CD4-positive, alpha-beta T cell treated with Interleukin-4 for 4 hours (primary cell): Measurements from ENCODE around the gene DCUN1D1.

ENCODE experiments used
- DNase-seq: peaks from one replicate; pipeline ENCODE4 v3.0.0-alpha.2; 2020

Gene DCUN1D1

DNA sequence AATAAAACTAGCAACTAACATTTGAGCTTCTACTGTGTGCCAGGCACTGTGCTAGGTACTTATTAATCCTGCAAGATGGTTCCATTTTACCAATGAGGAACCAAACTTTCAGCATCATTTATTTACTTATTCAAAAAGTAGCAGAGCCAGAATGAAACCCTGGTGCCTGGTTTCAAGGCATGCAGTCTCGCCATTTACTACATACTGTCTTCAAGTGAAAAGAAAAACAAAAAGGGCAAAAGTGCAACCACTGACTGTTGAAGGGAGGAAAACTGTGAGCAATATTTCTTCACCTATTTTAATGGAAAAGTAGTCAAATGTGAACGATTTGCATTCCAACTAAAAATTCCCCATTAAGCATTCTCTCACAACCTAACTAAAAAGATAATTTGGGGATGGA, 8.7 kb downstream of the DCUN1D1 start:
- DNase-seq = no peak

DNA sequence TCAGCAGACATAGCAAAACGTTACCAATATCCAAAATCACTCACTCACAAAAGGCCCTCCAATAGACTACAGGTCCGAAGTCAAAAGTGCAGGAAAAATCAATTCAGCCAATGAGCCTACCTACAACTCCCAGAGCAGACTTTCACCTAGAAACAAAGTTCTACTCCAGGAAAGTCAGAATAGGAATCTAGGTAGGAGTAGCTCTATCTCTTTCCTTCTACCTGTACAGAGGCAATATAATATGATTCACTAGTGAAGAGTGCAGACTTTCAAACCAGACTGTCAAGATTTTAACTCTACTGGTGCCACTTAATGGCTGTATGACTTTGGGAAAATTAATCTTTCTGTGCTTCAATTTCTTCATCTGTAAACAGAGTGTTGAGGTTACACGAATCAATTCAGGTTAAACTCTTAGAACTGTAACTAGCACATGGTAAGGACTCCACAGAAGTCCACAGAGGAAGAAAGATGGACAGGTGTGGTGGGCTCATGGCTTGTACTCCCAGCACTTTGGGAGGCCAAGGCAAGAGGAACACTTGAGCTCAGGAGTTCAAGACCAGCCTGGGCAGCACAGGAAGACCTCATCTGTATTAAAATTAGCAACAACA, 9.4 kb downstream of the DCUN1D1 start:
- no peak for DNase-seq

DNA sequence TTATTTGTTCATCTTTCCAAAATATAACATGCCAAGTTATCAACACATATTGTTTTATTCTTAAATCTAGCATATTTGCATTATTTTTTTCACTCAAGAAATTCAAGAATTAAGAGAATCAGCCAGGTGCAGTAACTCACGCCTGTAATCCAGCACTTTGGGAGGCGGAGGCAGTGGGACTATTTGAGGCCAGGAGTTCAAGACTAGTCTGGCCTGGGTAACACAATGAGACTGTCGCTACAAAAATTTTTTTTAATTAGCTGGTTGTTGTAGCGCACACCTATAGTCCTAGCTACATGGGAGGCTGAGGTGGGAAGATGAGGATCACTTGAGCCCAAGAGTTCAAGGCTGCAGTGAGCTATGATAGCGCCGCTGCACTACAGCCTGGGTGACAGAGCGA, 10.5 kb downstream of the DCUN1D1 start:
- DNase-seq = no peak

DNA sequence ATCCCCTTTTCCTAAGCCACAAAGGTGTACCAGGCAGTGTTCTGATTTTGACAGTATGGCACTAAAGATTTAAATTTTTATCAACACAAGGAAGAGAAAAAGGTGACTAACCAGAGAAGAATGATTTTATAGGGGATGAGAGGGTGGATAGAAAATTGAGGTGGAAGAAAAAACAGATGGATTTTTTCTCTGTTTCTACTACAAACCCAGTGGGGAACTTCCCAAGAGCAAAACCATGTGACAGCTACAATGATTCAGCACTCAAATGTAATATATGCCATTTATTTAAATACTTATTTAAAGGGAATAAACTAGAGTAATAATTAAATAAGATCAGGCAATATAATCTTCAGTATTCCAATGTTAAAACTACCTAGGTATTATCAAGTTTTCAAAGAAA, 11.1 kb downstream of the DCUN1D1 start:
- no peak for DNase-seq

DNA sequence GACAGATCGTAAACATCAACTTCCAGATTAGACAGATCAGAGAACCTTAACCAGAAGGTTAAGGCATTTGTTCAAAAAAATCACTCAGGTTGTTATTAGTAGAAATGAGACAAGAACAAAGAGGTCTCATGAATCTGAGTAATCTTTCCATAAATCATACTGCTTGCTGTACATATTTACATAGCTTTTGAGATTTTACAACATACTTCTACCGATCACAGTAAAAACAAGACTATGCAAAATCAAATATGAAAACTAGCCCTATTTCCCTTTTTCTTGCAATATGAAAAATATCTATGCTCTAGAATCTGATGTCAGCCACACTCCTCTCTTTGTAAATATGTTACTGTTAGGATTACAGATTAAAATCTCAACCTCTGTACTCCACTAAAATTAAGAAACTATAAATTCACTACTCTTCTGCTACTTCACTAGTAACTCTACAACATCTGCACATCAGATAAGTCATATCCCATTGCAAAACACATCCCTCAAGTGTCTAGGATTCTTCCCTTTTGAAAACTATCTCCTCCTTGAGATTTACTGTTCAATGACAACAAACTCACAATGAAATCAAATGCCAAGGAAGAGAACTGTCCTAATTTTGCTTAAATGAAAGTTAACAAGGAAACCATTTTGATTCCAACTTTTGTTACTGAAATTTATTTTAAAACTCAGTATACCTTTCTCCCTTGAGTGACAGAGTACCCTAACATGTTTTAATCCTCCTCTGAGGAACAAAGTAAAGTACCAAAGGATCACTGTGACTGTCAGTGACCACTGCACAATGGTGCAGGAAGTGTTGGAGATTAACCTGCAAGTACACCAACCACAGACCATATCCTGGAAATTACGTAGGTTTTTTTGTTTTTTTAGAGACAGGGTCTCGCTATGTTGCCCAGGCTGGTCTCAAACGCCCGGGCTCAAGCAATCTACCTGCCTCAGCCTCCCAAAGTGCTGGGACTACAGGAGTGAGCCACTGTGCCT, 12.8 kb downstream of the DCUN1D1 start:
- DNase-seq = no peak

DNA sequence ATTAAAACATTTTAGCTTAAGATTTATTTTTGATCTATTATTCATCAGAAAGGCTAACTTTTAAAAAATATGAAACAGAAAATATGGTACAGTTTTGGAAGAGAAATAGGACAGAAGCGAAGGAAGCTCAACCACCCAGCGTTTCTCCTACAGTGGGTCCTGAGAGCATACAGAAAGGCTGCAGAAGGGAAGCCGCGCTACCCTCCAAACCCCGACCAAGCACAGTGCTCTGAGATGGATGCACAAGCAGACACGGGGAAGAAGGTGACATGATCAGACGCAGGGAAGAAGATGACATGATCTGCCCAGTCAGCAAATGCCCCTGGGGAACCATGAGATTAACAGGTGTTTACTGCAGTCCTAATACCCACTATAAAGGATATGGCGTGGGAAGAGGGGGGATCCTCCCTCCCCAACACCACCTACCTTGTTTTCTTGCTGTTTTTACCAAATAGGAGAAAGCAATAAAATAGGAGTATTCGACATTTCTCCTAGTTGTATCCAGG, 14.4 kb downstream of the DCUN1D1 start:
- no peak for DNase-seq

DNA sequence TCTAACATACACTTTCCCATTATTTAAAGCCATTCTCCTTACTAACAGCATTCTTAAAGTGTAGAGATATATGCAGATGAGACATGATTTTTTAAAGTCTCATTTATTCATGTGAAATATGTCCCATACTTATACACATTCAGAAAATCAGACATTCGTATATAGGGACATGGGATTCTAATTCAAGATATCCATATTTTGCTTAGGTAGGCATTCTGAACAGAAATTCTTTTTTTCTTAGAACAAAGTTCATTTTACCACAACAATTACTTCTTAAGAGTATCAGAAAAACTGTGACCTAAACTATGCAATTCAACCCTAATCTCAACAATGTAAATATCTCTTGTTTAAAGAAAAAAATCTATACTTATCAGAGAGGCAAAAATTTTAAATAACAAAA, 16.2 kb downstream of the DCUN1D1 start:
- no peak for DNase-seq

DNA sequence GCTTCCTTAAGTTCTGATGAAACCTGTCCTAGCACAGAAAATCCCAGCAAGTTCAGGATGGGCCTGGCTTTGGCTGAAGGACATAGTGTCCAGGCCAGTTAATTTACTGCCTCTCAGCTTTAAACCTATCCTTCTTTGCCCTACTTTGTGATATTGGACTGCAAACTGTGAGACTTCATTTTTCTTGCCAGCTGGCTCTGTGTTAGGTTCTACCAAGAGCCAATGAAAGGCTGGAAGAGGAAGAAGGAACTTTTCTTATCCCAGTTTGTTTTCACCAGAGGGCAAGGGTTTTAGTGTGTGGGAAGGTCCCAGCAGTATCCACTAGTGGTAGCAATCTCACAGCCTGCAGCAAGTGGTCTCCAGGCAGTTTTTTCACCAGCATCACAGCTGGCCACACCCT, 18.2 kb downstream of the DCUN1D1 start:
- DNase-seq = no peak

DNA sequence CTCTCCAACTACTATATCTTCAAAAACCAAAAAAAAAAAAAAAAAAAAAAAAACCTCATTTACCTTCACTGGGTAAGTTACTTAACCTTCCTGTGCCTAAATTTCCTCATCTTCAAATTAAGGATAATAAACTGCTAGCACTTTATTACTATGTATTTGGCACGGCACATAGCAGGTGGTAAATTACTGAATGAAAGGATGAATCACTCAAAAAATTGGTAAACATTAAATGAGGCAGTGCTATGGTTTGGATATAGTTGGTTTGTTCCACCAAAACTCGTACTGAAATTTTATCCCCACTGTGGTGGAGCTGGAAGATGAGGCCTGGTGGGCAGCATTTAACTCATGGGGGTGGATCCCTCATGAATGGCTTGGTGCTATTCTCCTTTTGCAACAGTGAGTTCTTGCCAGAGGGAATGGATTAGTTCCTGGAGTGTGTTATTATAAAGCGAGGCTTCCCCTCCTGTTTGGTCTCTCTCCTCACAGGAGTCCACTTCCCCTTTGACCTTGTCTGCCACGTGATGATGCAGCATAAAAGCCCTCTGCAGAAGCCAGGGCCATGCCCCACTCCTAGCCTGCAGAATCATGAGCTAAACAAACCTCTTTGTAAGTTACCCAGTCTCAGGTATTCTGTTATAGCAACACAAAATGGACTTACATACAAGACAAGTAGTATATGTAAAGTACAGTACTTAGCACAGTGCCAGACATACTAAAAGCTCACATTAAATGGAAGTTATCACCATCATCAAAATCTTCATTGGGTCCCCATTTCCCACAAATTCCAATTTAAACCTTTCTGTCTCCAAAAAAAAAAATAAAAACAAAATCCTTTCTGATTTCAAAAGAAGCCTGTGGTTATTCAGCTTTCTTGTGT, 20.6 kb downstream of the DCUN1D1 start:
- DNase-seq = no peak

DNA sequence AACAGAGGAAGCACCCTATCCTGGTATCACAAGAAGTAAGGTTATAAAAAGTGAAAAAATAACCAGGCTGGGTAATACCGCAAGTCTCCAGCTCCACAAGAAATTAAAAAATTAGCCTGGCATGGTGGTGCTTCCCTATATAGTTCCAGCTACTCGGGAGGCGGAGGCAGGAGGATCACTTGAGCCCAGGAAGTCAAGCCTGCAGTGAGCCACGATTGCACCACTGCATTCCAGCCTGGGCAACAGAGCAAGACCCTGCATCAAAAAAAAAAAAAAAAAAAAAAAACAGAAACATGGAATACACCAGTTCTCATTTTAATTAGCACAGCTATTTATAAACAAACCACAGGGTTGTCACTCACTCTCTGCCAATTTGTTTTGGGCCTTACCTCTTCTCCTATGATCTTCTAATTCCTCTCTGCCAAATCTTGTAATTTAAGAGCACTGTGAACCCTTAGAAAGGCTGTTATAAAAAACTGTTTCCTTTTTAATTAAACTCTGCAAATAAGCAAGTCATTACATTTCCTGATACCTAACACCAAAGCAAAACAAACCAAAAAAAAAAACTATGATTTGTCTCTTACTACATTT, 22.6 kb downstream of the DCUN1D1 start:
- DNase-seq = no peak

DNA sequence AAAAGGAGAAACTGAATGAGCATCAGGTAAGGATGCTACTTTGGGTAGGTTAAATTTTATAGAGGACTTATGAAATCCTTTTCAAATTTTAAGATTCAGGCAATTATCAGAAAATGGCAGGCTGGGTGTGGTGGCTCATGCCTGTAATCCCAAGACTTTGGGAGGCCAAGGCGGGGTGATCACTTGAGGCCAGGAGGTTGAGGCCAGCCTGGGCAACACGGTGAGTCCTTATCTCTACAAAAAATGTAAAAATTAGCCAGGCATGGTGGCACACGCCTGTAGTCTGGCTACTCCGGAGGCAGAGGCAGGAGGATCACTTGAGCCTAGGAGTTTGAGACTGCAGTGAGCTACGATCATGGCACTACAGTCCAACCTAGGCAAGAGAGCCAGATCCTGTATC, 23.1 kb downstream of the DCUN1D1 start:
- DNase-seq = no peak

DNA sequence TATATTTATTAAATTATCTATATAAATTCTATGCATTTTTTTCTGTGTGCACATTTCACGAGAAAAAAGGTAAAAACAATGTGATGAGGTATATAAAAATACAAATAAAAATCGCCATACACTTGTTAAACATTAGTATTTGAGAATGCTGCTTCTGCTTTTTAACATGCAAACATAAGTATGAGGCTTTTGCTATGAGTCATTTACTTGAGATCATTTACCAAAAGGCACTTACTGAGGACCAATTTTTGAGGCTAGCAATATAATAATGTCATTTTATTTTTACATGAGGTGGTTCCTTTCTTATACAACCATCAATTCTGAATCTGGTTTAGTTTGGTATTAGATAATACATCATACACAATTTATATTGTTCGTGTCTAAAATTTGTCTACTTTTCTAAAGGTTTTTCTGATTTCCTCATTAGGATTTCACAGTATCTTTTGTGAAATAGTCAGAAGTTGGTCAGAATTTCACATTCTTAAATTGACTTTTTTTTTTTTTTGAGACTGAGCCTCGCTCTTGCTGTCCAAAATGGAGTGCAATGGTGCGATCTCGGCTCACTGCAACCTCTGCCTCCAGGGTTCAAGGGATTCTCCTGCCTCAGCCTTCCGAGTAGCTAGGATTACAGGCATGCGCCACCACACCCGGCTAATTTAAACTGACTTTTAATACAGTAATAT, 25.6 kb downstream of the DCUN1D1 start:
- DNase-seq = no peak

DNA sequence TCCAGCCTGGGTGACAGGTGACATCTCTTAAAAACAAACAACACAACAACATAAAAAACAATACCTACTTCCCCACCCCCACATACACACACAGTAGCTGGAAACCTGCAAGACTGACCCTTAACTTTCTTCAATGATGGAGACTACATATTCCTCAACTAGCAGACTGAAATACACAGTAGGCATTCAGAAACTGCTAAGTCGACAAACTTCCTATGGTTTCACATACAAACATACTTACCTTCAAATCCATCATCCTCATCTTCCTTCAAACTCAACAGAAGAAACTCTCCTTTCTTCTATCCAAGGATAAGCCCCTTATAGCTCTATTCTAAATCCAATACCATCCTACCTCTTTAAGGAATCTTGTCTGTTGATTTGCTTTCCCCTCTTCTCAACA, 30.6 kb downstream of the DCUN1D1 start:
- no peak for DNase-seq

DNA sequence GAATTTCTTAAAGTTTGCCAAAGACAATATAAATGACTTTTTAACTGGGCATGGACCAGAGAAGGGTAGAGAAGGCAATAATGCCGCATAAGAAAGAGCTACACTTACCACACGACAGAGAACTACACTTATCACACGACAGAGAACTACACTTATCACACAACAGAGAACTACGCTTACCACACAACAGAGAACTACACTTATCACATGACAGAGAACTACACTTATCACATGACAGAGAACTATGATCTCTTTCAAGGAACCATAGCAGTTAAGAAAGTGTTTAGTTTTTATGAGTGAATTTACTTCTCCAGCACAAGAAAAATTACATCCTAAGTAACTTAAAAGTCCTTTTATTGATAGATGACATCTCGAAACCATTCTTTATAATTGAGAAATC, 32.0 kb downstream of the DCUN1D1 start:
- no peak for DNase-seq

DNA sequence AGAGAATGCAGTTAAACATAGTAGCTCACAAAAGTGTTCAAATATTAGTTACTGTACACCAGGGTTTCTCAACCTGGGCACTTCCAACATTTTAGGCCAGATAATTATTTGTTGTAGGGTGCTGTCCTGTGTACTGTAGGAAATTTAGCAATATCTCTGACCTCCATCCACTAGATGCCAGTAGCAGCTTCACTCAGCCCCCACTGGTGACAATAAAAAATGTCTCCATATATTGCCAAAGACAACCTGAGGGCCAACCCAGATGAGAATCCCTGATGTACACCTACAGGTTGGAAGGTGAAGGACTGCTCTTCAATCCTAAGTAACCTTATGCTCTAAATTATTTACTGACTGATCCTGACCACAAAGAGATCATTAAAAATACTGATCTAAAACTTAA, 32.5 kb downstream of the DCUN1D1 start:
- no peak for DNase-seq

DNA sequence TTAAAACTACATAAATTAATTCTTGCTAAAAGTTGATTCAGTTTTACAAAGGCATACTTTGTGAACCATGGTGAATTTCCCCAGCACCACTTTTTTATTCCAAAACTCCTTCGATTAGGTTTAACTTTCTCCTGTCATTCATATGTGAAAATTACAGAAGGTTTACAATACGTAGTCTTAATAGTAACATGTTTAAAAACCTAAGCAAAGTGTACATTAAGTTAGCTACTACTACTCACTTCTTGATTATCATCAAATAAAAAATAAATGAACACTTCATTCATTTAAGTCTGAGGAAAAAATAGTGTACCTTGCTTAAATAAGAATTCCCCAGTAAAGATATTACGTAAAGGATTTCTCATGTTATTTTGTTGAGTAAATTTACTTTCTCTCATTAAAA, 38.6 kb downstream of the DCUN1D1 start:
- DNase-seq = no peak

DNA sequence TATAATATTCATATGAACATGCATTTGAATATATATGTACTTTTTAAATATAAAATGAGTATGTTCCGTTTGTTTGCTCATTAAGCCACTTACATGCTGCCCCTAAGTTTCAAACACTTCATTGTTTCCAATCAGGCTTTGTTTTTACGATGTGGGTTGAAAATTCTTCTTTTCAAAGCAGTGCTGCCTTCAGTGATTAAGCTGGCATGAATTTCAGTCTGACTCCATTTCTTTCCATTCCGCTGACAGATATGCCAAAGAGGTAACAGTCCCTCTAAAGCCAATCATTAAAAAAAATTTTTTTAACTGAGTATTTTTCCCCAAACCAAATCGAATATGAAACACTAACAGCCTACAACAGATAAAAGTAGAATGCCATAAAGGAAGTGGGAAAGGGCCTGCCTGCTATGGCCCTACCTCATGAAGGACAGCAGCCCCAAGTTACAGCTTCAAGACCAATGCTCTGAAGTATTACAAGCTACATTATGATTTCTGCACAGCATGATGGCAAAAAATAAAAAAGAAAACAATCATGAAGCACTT, 40.0 kb downstream of the DCUN1D1 start:
- DNase-seq = no peak

DNA sequence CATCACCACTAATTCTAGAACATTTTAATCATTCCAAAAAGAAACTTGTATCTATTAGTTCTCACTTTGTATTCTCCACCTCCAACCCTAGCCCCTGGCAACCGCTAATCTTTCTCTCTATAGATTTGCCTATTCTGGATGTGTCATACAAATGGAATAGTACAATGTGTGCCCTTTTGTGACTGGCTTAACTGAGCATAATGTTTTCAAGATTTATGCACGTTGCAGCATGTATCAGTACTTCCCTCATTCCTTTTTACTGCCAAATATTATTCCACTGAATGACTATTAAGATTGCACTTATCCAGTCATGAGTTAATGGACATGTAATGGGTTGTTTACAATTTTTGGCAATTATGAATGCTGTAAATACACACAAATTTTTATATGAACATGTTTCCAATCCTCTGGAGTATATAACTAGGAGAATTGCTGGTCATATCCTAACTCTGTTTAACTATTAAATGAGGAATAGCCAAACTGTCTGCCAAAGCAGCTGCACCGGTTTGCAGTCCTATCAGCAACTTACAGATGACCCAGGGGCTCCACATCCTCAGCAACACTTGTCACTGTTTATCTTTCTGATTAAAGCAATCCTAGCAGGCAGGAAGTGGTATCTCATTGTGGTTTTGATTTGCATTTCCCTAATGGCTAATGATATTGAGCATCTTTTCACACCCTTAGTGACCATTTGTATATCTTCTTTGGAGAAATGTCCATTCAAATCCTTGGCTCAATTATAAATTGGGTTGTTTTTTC, 42.9 kb downstream of the DCUN1D1 start:
- peak; percentile 18 for DNase-seq

DNA sequence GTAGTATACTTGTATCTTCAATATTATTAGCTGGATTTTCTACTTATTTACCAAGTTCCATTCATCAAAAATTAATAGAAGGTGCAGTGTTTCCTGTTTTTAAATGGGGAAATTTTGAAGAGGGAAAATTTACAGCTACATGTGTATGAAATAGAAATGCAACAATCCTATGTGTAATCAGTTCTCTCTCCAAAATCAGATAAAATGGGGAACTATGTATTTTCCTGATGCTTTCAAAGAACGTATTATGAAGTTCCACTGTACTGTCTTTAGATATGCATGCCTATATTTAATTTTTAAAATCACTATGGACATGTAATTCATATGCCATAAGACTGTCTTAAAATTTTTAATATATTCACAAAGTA, 43.4 kb downstream of the DCUN1D1 start:
- DNase-seq = no peak

DNA sequence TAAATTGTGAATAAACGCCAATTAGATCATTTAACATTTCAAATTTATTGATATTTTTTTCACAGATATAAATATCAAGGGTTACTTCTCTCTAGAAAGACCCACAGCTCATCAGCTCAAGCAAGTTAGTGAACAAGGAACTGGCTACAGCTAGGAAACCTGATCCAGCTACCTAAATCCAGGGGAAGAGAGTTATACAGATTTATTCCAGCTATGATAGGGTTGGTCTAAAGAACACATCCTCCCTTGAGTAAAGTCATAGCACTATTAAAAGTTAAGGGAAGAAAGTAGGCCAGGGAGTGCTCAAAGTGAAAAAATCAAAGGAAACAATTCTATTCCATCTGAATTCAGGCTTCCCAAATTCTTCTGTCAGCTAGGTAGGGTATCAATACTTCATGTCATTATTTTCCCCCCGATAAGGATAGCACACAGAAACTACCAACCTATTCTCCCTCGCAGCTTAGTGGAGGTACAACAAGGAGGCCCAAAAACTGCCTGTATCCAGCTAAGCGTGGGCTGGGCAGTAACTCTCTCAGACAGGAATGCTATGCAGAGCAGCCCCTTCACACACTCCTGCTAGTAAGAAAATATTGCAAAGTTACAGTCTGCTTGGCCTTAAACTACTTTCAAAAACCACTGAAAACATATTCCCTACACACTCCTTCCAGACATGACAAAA, 44.0 kb downstream of the DCUN1D1 start:
- DNase-seq = no peak

DNA sequence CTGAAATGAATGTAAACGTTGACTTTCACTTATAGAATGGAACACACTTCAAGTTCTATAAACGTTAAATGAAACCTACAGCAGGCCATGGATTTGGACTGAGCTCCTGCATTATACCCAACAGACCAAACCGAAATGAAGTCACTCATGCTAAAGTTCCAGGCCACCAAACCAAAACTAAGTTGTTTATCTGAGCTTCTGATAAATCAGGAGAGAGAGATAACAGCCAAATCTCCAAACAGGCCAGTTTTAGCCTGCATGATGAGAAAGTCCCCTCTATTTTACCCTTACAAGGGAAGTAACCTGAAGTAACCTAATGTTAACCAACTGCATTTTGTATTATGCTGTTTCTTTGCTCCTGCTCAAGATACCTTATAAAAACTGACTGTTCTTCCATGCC, 44.5 kb downstream of the DCUN1D1 start:
- DNase-seq = no peak
